ENCODE measurements around the gene MTFR2. TPM values are rescaled to one million over a fixed set of nuclear protein-coding genes. Genes with fewer than 3 reads are reported as not detected.

MTFR2 gene
- total RNA-seq = 1.6 and 3.6 TPM in 2 replicates

DNA sequence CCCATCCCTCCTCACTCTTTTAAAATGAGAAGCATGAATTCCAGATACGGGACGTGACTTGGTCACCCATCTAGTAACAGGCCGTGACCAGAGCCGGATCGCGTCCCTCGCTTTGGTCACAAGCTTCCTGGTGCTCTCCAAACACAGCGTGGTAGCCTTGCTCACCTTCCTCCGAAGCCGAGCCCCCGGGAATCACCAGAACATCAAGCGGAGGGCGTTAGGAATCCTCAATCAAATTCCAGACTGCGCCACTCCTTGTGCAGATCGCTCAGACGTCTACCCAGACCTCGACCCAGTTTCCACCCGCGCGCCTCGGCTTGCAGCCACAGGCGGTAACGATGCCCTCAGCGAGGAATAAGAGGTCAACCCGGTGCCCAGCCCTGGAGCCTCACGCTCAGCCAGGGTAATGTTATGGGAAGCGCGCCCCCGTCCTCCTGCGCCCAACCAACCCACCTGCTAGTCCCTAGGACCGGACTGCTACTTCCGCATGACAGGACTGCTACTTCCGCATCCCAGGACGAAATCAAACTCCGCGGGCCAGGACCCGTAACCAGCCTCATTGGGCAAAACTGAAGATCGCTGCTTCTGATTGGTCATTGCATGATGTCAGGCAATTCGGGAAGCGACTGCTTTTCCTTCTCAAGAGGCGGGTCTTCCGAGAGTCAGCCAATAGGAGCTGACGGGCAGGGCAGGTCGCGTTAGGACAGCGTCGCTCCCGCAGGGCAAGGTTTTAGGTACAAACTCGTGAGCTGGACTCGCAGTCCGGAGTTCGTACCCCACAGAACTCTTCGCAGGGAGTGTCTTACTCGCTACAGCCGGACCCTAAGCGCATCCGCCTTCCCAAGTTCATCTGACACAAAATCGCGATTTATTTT, at the start of gene MTFR2:
Gene MTFR2 (minus strand): TSS at position 501 of the 875 bp plus-strand sequence. CDS start 1,212 bp downstream, outside the sequence.

DNA sequence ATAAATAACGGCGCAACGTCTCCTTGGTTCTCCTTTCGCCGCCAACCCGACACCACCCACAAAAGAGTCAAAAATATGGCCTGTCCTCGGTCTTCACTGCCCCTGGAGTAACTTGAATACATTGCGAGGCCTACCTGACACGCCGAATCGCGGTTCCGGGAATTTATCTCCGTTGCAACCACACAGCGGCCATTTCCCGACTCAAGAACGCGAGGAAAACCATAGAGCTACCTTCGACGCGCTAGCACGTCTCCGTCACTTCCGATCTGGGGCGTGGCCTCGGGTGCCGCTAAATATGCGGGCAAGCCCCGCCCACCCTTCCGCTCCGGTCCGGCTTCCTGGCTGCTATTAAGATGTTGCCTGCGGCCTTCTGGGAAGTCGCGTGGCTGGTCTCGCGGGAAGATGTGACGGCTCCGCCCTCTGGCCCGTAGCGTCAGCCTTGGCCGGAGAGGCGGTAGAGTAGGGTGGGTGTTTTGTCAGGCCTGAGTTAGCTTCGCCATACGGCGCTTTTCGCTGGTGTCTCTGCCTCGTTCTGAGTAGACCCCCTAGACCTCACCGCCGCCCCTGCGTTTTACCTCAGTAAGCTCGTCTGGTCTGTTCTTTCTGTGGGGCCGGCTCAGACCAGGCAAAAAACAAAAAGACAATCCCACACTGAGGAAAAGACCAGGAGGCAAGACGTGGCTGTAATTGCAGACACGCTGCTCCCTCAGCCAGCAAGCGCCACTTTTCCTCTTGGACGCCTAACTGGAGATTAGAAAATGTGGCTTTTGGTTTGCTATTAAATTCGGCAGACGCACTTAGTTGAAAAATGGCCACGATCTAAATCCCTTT, 39.7 kb upstream of the MTFR2 start, which contains the start of gene BCLAF1:
Gene BCLAF1 (minus strand): TSS at position 268 of the 831 bp plus-strand sequence. CDS start 9,980 bp downstream, outside the sequence.

Other genes with a start within 250 kb of the MTFR2 start
- gene BCLAF1, start 39.5 kb upstream of the MTFR2 start, total RNA-seq = 83.9 and 150 TPM in 2 replicates